ENCODE results near the gene PARP4.

DNA sequence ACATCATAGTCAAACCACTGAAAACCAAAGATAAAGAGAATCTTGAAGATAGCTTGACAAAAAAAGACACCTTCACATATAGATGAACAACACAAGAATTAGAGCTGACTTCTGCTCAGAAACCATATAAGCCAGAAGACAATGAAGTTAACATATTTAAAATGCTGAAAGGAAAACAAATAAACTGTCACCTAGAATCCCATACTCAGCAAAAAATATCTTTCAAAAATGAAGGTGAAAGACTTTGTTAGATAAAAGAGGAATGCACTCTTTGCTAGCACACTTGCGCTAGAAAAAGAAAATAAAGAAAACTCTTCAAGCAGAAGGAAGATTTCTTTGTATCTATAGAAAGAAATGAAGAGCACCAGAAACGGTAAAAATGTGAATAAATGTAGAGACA, 49.5 kb downstream of the PARP4 start:
- TF ChIP-seq, protein P1, sequence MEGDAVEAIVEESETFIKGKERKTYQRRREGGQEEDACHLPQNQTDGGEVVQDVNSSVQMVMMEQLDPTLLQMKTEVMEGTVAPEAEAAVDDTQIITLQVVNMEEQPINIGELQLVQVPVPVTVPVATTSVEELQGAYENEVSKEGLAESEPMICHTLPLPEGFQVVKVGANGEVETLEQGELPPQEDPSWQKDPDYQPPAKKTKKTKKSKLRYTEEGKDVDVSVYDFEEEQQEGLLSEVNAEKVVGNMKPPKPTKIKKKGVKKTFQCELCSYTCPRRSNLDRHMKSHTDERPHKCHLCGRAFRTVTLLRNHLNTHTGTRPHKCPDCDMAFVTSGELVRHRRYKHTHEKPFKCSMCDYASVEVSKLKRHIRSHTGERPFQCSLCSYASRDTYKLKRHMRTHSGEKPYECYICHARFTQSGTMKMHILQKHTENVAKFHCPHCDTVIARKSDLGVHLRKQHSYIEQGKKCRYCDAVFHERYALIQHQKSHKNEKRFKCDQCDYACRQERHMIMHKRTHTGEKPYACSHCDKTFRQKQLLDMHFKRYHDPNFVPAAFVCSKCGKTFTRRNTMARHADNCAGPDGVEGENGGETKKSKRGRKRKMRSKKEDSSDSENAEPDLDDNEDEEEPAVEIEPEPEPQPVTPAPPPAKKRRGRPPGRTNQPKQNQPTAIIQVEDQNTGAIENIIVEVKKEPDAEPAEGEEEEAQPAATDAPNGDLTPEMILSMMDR (IDR thresholded peaks at IDR 0.05) = no peak
- TF ChIP-seq POLR2A (IDR thresholded peaks at IDR 0.05) (no peak), POLR2AphosphoS5 (IDR thresholded peaks at IDR 0.05) (no peak), EP300 (IDR thresholded peaks at IDR 0.05) (no peak)
